Measurements from ENCODE around the gene MKNK2. TPM values are rescaled to one million over a fixed set of nuclear protein-coding genes. Genes with fewer than 3 reads are reported as not detected.

The MKNK2 gene
- total and polyA plus RNA-seq, 4 donors, result 107 to 333 (median 160) TPM

DNA sequence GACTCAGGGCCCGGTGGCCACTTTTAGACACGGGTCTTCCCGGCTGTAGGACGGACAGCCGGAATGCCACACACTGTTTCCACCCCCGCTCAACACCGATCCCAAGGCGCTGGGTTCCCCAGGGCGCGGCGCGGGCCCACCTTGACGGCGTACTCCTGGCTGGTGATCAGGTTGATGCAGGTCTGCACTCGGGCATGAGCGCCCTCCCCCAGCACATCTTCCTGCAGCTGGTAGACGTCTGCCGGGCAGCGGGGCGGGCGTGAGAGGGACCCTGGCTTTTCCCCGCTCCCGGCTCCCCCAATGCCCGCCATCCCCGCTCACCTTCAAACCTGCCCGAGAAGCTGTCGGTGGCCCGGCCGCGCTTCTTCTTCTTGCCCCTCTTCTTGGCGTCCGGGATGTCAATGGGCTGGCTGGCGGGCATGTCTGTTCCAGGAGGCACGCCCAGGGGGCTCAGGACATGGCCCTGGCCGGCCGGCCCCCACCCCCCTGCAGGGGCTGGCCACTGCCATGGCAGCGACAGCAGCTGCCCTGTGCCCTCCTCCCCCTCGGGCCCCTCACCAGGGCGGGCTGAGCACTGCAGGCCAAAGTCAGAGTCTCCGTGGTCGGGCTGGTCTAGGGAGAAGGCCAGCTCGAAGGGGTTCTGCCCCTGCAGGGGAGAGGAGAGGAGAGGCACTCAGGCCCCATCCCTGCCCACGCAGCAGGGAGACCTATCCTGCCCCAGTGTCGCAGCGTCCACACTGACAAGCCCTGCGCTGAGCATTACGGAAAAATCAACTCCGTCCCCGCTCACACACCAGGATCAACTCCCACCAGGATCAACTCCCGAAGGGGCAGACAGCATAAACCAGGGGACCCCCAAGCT is 4.8 kb downstream of the MKNK2 start:
- H3K9me3 ChIP-seq (ENCODE audit: control insufficient read depth in 4 of 4, insufficient read depth in 3 of 4, low read length in 3 of 4), result no peaks in the 10 kb centered on the region
- no peak overlapping the region for H3K4me3 ChIP-seq
- peaks cover 0 to 67% (median 8%) of the 10 kb centered on the region in 4 donors for H3K36me3 ChIP-seq (ENCODE audit: control insufficient read depth in 4 of 4, insufficient read depth in 4 of 4, low read length in 4 of 4)
- ATAC-seq (ENCODE audit: insufficient read depth, low FRiP score), result no peak
- no peak overlapping the region for H3K9ac ChIP-seq (ENCODE audit: insufficient read depth in 1 of 2, low read length in 2 of 2)
- peaks cover 5 to 69% (median 27%) of the 10 kb centered on the region in 5 donors for H3K4me1 ChIP-seq (ENCODE audit: control insufficient read depth in 5 of 5, insufficient read depth in 5 of 5, low read length in 5 of 5)
- WGBS, 2 donors, result 90 to 96% methylated on average over 48 to 50 of the region's 50 CpGs
- DNase-seq, result no peak
- no peaks in the 10 kb centered on the region for H3K27me3 ChIP-seq (ENCODE audit: control insufficient read depth in 3 of 3, insufficient read depth in 3 of 3, low read length in 2 of 3)
- TF ChIP-seq, protein P1, sequence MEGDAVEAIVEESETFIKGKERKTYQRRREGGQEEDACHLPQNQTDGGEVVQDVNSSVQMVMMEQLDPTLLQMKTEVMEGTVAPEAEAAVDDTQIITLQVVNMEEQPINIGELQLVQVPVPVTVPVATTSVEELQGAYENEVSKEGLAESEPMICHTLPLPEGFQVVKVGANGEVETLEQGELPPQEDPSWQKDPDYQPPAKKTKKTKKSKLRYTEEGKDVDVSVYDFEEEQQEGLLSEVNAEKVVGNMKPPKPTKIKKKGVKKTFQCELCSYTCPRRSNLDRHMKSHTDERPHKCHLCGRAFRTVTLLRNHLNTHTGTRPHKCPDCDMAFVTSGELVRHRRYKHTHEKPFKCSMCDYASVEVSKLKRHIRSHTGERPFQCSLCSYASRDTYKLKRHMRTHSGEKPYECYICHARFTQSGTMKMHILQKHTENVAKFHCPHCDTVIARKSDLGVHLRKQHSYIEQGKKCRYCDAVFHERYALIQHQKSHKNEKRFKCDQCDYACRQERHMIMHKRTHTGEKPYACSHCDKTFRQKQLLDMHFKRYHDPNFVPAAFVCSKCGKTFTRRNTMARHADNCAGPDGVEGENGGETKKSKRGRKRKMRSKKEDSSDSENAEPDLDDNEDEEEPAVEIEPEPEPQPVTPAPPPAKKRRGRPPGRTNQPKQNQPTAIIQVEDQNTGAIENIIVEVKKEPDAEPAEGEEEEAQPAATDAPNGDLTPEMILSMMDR (IDR thresholded peaks at IDR 0.05; ENCODE audit: control extremely low read depth, extremely low read depth), result no peak
- peak overlapping the region; percentile 63 to 69 for H3K27ac ChIP-seq (ENCODE audit: low read depth in 1 of 2, low read length in 1 of 2)

DNA sequence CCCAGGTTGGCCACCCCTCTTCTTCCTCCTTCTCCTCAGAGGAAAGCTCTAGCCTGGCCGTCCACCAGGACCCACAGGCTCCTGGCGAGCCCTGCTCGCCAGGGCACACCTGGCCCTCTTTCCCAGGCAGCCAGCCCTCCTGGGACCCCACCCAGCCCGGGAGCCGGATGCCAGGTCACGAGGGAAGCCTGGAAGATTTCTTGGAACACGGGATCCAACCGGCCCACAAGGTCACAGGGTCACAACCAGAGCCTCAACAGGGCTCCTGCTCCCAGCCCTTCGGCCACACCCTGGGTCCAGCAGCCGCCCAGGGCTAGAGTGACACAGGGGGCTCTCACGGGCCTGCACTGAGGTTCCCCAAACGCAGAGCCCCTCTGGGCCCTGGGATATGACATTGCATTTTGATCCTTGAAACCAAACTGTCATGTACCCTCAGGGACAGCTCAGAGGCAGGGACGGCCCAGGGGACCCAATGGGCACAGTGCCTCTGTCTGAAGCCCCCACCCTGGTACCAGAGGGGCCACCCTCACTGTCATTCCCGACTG is 5.5 kb downstream of the MKNK2 start:
- no peaks in the 10 kb centered on the region for H3K9me3 ChIP-seq (ENCODE audit: control insufficient read depth in 4 of 4, insufficient read depth in 3 of 4, low read length in 3 of 4)
- DNase-seq (no peak), ATAC-seq (ENCODE audit: insufficient read depth, low FRiP score) (no peak)
- whole genome bisulfite sequencing, 2 donors, result 55 to 69% methylated on average over 14 of the region's 14 CpGs
- peaks cover 5 to 73% (median 27%) of the 10 kb centered on the region in 5 donors for H3K4me1 ChIP-seq (ENCODE audit: control insufficient read depth in 5 of 5, insufficient read depth in 5 of 5, low read length in 5 of 5)
- H3K4me3 ChIP-seq, result no peak overlapping the region
- no peaks in the 10 kb centered on the region for H3K27me3 ChIP-seq (ENCODE audit: control insufficient read depth in 3 of 3, insufficient read depth in 3 of 3, low read length in 2 of 3)
- no peak overlapping the region for H3K9ac ChIP-seq (ENCODE audit: insufficient read depth in 1 of 2, low read length in 2 of 2)
- TF ChIP-seq, protein P1 (IDR thresholded peaks at IDR 0.05; ENCODE audit: control extremely low read depth, extremely low read depth), result no peak
- peaks cover 0 to 74% (median 8%) of the 10 kb centered on the region in 4 donors for H3K36me3 ChIP-seq (ENCODE audit: control insufficient read depth in 4 of 4, insufficient read depth in 4 of 4, low read length in 4 of 4)
- H3K27ac ChIP-seq (ENCODE audit: low read depth in 1 of 2, low read length in 1 of 2), result peak overlapping the region; percentile 47 to 63

DNA sequence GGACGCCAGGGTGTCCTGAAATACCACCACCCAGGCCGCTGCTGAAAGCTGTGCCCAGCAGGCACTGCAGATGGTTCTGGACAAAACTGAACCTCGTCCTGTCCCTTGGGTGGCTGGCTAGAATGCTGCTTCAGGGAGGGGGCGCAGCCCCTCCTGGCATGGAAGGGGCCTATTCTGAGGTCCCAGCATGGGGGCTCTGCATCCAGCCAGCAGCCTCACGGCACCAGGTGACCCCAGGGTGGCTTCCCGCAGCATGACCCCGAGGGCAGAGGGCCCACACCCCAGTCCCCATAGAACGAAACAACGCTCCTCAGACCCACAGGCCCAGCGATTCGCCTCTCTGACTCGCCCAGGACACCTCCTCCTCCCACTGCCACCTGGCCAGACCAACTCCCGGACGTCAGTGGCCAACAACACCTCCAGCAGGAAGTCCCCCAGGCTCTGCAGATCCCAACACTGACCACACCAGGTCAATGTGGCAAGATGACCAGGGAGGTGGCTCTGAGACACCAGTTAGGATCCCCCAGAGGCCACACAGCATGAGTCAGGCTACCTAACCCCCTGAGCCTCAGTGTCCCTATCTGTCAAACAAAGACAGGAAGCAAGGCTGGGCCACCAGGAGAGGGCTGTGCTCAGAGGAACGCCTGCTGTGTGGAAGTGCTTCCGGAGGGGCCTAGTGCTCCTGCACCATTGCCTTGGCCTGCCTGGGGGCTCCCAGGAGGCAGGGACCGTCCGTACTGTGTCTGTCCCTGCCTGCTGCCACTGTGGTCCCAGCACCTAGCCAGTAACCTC is 6.1 kb downstream of the MKNK2 start:
- TF ChIP-seq, protein P1 (IDR thresholded peaks at IDR 0.05; ENCODE audit: control extremely low read depth, extremely low read depth), result no peak
- H3K36me3 ChIP-seq (ENCODE audit: control insufficient read depth in 4 of 4, insufficient read depth in 4 of 4, low read length in 4 of 4), result peaks cover 0 to 80% (median 8%) of the 10 kb centered on the region in 4 donors
- 84 to 92% methylated on average over 17 to 18 of the region's 18 CpGs for WGBS, 2 donors
- no peak overlapping the region for H3K9ac ChIP-seq (ENCODE audit: insufficient read depth in 1 of 2, low read length in 2 of 2)
- no peaks in the 10 kb centered on the region for H3K9me3 ChIP-seq (ENCODE audit: control insufficient read depth in 4 of 4, insufficient read depth in 3 of 4, low read length in 3 of 4)
- peaks cover 5 to 73% (median 27%) of the 10 kb centered on the region in 5 donors for H3K4me1 ChIP-seq (ENCODE audit: control insufficient read depth in 5 of 5, insufficient read depth in 5 of 5, low read length in 5 of 5)
- H3K27ac ChIP-seq (ENCODE audit: low read depth in 1 of 2, low read length in 1 of 2), result peak overlapping the region; percentile 10 to 63
- H3K27me3 ChIP-seq (ENCODE audit: control insufficient read depth in 3 of 3, insufficient read depth in 3 of 3, low read length in 2 of 3), result no peaks in the 10 kb centered on the region
- no peak overlapping the region for H3K4me3 ChIP-seq
- ATAC-seq (ENCODE audit: insufficient read depth, low FRiP score) (no peak), DNase-seq (no peak)
